Measurements from ENCODE around the gene NTSR1.
"Not testable (repeated sequence)": the region's sequence is repeated elsewhere in the genome, so short reads cannot be mapped to it uniquely, and the experiment has no call there.

NTSR1 gene

DNA sequence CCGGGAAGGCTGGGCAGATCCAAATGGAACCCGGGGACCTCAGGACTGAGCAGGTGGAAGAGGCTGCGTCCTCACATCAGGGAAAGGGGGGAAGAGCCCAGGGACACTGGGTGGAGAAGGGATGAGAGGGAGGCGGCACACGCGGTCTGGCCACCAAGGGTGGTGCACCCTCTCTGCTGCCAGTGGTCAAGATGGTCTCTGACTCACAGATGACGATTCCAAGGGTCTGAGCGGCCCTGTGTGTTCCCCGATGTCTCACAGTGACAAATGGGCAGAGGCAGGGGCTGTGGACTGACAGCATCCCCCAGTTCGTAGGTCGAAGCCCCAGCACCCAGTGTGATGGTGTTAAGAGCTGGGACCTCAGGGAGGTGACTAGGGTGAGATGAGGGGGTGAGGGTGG is 34.3 kb upstream of the NTSR1 start:
- no peak for DNase-seq (ENCODE audit: low read depth)

DNA sequence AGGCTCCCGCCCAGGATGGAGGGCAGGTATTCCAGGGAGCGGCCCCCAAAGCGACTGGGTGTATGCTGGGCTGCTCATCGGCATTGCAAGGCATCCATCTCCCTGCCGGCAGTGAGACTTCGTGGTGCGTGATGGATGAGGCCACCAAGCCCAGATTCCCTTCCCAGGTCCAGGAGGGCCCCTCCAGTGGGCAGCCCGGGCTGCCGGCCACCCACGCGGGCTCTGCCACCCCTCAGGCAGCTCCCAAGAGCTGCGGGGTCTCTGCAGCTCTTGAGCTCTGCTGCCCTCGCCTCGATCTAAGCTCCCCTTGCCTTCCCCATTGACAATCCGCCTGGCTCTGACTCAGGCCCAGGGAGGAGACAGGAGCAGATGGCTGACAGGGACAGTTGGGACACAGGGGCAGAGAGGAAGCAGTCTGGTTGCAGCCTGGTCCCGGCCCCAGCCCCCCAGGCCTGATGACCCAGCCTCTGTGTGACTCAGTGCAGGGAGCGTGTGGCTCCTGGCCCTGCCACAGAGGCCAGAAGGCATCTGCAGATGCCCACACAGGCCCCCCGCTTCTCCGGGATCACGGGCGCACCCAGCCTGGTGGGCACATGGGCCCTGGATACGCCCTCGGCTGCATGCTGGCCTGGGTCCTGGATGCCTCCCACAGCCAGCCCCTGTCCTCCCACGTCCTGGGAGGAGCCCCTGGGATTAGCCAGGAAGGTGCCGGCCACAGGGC is 33.3 kb upstream of the NTSR1 start:
- DNase-seq (ENCODE audit: low read depth) = no peak

DNA sequence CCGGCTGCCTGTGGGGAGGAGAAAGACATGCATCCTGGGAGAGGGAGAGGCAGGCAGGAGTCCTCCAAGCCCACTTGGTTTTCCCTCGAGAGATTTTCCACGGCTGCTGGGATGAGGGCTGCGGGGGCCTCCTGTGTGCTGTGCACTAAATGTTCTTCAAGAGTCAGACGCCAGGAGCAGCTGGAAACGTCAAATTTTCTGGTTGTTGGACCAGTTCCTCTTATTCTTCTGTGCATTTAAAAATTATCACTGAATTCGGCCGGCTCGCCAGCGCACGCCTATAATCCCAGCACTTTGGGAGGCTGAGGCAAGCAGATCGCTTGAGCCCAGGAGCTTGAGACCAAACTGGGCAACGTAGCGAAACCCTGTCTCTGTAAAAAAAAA is 32.8 kb upstream of the NTSR1 start:
- no peak for DNase-seq (ENCODE audit: low read depth)

DNA sequence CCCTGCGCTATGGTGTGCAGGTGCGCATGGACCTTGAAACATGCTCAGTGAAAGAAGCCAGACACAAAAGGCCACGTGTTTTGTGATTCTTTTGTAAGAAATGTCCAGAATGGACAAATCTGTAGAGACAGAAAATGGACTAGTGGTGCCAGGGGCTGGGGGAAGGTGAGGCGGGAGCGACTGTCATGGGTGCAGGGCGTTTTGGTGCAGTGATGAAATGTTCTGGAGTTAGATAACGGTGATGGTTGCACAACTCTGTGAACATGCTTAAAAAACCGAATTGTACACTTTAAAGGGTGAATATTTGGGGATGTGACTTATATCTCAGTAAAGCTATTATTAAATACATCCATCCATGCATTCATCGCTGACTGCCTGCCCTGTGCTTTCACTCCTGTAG is 31.7 kb upstream of the NTSR1 start:
- no peak for DNase-seq (ENCODE audit: low read depth)

DNA sequence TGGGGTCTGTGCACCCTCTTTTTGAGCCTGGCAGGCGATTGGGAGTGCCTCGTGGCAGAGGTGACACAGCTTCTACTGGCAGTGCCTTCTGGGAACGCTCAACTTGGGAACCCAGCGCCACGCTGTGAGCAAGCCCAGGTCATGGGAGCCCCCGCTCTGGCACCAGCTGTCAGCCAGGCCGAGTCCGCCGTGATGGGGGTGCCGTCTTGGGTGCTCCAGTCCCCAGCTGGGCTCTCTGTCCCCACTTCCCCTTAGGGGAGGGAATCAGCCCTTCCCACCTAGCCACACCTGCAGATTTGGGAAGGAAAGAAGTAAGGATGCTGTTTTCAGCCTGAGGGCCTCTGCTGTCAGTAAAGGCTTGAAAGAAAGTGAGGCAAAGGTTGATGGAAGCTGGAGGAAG is 31.0 kb upstream of the NTSR1 start:
- DNase-seq (ENCODE audit: low read depth) = no peak

DNA sequence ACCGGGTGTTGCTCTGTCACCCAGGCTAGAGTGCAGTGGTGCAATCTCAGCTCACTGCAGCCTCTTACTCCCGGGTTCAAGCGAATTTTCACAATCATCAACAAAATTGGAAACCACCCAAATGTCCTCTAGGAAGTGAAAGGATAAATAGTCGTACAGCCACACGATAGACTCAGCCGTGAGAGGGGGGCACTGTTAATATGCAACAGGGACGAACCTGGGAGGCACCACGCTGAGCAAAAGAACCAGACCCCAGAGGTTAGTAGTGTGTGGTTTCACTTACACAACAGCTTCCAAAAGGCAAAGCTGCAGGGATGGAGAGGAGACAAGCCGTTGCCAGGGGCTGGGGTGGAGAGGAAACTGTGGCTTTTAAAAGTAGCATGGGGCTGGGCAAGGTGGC is 30.1 kb upstream of the NTSR1 start:
- no peak for DNase-seq (ENCODE audit: low read depth)

DNA sequence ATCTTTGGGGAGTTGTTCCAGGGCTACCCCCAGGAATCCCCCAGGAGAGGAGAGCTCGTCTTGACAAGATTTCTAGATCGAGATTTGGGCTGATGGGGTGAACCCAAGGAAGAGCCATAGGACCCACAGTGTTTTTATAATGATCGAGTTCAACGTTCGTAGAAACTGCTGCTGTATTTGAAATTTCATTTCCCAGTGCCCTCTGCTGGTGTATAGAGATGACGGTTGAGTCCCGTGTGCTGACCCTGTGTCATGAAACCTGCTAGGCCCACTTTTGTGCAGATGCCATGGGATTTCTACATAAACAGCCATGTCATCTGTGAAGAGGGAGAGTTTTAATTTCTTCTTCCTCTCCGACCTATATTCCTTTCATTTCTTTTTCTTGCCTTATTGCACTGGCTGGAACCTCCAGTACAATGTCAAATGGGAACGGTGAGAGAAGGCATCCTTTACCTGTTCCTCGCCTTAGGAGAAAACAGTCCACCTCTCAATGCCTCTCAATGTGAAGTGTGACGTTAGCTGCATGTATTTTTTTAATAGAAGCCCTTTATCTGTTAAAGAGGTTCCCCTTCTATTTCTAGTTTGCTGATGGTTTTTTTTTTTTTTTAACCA is 28.6 kb upstream of the NTSR1 start:
- DNase-seq (ENCODE audit: low read depth) = no peak

DNA sequence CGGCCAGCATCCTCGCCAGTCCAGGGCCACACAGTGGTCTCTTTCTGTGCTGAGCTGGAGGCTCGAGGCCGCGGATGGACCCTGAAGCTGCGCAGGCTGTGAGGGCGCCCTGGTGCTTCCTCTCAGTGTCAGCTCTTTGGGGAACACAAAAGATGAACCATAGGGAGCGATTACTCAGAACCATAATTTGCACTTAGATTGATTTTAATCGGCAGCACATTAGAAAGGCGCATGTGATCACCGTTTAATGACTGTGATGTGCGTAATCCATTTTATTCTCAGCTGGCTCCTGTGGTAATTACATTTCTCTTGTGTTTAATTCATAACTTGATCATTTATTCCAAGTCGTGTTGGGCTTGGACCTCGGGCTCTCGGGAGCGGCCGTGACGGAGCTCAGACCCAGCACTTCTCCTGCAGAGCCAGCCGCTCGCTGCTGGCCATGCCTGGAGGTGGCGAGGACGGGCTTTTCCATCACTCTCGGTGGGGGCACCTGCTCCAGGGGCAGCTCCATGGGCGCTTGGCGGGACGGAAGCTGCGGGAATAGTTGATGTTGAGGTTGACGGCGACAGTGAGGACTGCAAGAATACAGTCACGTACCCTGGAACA is 25.6 kb upstream of the NTSR1 start:
- no peak for DNase-seq (ENCODE audit: low read depth)

DNA sequence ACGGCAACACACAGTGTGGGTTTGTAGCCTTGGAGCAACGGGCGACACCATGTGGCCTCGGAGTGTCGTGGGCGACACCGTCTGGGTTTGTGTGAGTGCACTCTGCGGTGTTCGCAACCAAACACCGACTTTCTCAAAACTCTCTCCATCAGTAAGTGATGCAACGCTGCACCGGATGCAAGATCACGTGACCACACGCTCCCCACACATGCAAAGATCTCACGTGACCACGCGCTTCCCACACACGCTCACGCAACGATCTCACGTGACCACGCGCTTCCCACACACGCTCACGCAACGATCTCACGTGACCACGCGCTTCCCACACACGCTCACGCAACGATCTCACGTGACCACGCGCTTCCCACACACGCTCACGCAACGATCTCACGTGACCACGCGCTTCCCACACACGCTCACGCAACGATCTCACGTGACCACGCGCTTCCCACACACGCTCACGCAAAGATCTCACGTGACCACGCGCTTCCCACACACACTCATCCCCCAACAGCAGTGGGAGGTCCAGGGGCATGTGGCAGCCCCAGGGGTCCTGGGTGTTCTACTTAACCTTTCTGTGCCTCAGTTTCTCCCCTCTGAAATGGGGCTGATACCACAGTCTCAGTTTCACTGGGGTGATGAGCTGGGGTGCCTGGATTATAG is 24.8 kb upstream of the NTSR1 start:
- DNase-seq (ENCODE audit: low read depth) = not testable (repeated sequence)

DNA sequence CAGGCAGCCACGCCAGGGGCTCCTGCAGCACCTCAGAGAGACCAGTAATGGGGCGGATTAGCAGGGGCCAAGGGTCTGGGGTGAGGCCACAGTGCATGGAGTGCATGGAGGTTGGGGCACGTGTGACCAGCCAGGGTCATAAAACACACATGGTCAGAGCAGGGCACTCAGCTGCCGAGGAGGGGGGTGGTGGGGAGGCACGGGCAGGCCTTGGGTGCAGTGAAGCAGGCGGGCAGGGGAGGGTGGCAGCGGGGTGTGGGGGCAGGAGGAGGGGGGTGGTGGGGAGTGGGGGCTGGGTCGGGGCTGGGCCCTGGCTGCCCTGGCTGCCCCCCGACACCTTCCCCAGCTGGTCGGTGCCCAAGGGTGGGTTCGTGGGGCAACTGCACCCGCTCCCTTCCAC is 23.7 kb upstream of the NTSR1 start:
- no peak for DNase-seq (ENCODE audit: low read depth)

DNA sequence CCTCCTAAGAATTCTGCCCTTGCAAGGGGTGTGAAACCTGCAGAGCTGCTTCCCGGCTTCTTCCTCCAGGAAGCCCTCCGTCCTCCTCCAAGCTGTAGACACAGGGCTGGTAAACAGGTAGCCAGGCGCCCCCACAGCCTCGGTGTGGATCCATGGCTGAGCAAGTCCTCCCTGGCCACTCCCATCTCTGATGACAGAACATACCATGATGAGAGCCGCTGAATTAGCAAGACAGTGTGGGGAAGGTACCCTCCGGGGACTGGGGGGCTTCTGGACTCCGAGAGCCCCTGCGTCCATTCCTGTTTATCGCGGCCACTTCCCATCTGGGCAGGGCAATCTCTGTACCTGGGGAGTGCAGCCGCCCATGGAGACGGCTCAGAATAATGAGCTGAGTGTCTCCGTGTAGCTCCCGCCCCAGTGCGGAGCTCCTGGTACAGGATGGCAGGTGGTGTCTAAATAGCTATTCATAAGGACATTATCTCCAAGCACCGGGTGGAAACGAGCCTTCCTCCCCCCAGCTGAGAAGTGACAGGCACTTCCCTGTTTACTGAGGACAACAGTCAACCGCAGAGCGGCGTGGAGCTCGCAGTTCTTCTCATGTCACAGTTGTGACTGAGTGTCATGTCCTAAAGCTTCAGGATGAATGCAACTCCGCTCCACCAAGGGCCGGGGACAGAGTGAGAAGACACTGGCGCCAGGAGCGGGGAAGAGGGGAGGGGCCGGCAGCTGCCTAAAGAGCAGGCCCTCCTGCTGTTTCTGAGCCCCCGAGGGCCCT is 22.7 kb upstream of the NTSR1 start:
- DNase-seq (ENCODE audit: low read depth) = no peak

DNA sequence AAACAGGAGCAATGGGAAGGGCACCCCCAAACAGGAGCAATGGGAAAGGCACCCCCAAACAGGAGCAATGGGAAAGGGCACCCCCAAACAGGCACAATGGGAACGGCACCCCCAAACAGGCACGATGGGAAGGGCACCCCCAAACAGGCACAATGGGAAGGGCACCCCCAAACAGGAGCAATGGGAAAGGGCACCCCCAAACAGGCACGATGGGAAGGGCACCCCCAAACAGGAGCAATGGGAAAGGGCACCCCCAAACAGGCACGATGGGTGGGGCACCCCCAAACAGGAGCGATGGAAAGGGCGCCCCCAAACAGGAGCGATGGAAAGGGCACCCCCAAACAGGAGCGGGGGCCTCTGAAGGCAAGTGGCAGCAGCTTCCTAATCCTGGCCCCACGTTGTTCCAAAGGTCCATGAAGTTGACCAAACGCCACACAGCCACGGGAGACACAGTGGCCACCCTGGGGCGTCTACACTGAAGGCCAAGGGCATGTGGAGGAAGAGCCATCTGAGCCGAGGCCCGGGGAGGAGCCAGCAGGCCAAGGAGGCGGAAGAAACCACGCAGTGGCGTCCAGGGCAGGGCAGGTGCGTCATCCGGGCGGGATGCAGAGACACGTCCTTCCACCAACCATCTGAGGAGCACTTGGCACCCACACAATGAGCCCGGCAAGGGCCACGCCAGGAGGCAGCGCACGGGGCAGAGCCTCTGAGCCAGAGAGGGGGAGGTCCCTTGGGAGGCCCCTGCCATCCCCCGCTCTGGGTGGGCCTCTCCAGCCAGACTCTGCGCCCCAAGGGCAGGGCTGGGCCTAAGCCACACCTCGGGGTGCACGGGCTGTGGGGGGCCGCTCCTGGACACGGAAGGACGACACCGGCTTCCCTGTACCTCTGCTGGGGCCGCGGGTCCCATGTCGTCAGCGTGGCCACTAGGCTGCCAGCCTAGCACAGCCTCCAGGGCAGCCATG is 21.5 kb upstream of the NTSR1 start:
- DNase-seq (ENCODE audit: low read depth) = no peak

DNA sequence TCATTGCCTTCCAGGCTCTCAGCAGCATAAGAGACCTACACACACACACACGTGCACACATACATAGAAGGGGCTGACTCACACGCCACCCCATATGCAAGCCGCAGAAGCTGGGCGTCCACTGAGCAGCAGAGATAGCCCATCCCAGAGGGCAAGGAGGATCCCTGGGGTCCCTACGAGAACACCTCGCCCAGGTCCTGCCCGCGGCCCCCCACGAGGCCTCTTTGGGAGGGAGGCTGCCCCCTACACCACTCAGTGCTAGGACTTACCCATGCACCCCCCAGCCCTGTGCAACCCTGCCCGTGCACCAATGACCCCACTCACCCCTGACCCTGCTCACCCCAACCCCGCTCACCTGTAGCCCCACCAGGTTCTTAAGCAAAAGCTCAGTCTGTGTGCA is 20.6 kb upstream of the NTSR1 start:
- DNase-seq (ENCODE audit: low read depth) = no peak

DNA sequence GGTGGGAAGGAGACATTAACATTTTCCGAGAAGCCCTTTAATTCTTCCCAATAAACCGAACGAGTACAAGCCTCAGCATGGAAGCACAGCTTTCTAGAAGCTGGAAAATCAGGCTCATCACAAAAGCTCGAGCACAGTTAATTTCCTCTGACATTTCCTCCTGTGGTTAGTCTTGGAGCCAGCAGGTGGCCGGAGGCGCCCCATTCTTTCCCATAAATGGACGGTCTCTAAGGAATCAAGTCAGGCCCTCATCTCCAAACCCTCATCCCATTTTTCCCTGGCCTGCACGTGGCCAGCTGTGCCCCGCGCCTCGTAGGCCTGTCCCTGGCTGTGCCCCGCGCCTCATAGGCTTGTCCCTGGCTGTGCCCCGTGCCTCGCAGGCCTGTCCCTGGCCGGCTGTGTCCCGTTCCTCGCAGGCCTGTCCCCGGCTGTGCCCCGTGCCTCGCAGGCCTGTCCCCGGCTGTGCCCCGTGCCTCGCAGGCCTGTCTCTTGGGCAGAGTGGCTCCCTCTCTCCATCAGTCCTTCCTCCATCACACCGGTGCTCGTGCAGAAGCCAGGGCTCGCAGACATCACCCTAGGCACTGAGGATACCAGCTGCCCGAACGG is 19.7 kb upstream of the NTSR1 start:
- no peak for DNase-seq (ENCODE audit: low read depth)

DNA sequence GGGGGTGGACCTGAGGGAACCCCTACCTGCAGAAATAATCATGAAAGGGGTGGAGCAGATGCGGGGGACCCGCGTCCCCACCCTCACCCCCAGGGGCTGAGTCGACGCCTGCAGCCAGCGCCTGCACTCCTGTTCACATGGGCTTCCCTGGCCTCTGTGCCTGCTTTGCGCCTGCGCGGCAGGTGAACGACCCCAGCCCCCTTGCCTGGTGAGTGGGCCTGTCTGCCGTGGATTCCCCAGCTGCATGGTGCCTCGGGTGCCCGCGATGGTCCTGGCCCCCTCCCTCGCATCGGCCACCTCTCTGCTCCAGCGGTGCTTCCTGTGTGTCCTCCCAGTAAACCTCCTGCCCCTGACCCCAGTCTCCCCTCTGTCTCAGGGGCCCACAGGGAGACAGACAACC is 18.8 kb upstream of the NTSR1 start:
- DNase-seq (ENCODE audit: low read depth) = no peak

DNA sequence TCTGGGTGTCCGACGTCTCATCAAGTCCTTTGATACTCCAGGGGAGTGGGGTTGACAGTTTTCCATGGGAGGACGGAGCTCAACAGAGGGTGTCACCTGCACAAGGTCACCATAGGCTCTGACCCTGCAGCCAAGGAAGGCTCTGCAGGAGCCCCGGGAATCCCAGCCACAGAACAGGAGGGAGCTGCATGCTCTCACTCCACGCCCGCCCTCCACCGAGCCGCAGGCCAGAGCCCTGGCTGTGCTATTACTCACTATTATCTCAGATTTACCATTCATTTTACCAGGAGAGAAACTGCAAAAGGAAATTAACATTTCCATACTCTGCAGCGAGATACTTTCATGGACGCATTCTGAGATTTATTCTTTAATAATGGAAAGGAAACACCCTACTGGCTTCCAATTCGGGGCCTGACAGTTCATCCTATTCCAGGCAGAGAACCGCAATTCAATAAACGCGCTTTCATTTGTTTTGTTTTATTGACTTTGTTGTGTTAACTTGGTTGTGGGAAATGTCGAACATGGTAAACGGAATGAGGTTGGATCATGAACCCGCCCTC is 18.3 kb upstream of the NTSR1 start:
- no peak for DNase-seq (ENCODE audit: low read depth)

DNA sequence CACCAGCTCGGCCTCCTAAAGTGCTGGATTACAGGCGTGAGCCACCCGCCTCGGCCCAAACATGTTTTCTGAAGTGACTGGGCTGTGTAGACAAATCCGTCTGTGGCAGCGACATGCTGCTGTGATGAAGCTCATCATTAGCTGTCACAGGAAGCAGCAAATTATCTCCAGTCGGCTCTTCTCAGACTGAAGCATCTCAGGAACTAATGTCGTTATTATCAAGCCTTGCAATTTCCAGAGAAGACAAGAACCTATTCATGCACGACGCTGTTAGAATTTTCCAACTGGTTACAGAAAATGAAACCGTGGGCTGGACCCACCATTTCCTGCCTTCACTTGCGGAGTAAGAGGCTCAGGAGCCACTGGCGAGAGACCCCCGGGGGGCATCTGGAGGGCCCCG is 17.1 kb upstream of the NTSR1 start:
- no peak for DNase-seq (ENCODE audit: low read depth)

DNA sequence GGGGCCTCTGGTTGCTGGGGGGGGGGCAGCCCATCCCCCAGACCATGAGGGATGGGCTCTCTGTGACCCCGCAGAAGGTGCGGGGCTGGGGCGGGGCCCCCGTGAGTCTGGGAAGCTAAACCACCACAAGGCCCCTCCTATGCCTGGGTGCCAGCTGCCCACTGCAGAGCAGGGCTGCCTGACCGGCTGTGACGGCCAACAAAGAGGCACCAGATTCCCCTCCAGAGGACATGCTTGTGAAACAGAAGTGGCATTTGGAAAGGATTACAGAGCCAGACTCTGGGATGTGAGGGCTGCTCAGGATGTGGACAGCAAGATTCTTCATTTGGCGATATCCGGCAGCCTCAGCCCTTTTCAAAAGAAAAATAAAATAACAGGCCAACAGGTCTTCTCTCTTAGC is 16.5 kb upstream of the NTSR1 start:
- no peak for DNase-seq (ENCODE audit: low read depth)

DNA sequence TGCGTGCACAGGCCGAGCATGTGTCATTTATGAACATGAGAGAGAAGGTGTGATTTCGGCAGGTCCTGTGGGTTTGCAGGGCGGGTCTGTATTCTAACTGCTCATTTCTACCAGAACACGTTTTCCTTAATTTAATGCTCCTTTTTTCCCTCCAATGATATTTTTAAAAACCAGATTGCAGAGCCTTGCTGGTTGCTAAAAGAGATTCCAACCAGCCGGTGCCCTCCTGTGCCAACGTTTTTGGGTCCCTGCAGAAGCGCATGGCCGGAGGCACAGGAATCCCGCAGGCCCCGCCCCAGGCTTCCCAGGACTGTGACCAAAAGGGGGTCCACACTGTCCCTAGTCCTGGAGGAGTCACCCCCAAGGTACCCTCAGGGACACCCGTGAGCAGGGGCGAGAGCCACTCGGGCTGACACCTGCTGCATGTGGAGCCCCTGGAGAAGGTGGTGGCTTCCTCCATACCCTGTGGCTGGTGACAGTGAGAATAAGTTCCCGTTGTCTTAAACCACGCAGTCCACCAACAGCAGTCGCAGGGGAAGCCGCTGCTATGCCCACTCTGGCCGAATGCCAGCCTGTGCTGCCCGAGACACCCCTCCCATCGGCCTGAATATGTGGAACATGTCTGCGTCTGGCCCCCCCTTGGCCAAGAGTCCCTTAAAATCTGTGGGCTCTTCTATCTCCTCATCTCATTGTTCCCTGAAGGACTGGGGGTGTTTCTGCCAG is 15.7 kb upstream of the NTSR1 start:
- DNase-seq (ENCODE audit: low read depth) = no peak

DNA sequence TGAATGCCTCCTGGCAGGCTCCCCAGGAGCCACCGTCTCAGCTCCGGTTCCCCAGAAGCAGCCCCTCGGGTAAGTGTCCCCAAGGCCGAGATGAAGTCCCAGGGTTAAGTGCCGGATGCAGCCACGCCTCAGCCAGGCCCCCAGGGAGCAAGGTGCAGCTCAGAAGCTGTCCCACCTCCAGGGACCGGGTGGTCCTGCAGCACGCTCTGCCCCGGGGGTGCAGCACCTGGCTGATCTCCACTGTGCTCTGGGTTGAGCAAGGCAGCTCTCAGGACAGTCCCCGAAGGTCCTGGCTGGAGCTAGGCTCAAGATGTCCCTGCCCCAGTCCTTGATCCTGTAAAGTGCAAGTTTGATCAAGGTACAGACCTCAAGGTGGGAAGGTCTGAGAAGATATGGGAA is 15.1 kb upstream of the NTSR1 start:
- DNase-seq (ENCODE audit: low read depth) = no peak
